Activated T-cell treated with anti-CD3 and anti-CD28 coated beads, Interleukin-2, amount 50 U/mL, for 4 hours (primary cell): ENCODE results near the gene HBB. TPM values are rescaled to one million over a fixed set of nuclear protein-coding genes. Genes with fewer than 3 reads are reported as not detected.
"Not testable (repeated sequence)": the region's sequence is repeated elsewhere in the genome, so short reads cannot be mapped to it uniquely, and the experiment has no call there.

ENCODE experiments used
- ATAC-seq, 2 donors: fragments of 200-7000 bp; cut with Tn5 transposase; one replicate each; pipeline ENCODE4 v1.10.0; 2021
- DNase-seq: peaks from one replicate; pipeline ENCODE4 v3.0.0-alpha.2; 2020
- H3K27me3 Mint-ChIP-seq: one replicate; pipeline ENCODE4 v1.8.0; 2021; ENCODE audit warnings: low read depth, mixed read lengths
- H3K36me3 Mint-ChIP-seq: one replicate; pipeline ENCODE4 v1.8.0; 2022; ENCODE audit warnings: mixed read lengths; ENCODE audit not compliant: insufficient read depth
- H3K4me1 Mint-ChIP-seq: one replicate; pipeline ENCODE4 v1.8.0; 2021; ENCODE audit warnings: low read depth, mixed read lengths
- H3K4me3 Mint-ChIP-seq: one replicate; pipeline ENCODE4 v1.8.0; 2021; ENCODE audit warnings: mild to moderate bottlenecking, moderate library complexity, mixed read lengths
- H3K9me3 Mint-ChIP-seq: one replicate; pipeline ENCODE4 v1.8.0; 2021; ENCODE audit warnings: mixed read lengths
- total RNA-seq, 3 donors: library from RNA; stranded (reverse); gene quantifications; one replicate each; pipeline ENCODE4 v1.2.1, GENCODE V29; 2021

Gene HBB
- total RNA-seq, 3 donors from 2014 or later: not detected

DNA sequence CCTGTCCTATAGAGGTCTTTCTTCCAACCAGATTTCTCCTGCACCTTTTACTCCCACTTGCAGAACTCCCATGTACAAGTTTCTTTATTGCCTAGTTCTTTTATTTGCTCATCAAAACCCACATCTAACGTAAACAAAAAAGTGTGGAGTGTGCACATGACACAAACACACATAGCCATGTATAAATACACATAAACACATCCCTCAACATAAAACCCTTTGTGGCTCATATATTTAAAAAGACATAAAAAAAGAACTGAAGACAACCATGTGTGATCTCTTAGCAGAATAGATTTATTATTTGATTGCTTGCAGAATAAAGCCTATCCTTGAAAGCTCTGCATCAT is 26.0 kb upstream of the HBB start:
- Mint-ChIP-seq H3K27me3 (peaks cover 2% of the 10 kb centered on the region), H3K36me3 (no peaks in the 10 kb centered on the region), H3K9me3 (no peaks in the 10 kb centered on the region), H3K4me3 (no peak overlapping the region), H3K4me1 (no peaks in the 10 kb centered on the region)
- ATAC-seq (no peak), DNase-seq (no peak)

DNA sequence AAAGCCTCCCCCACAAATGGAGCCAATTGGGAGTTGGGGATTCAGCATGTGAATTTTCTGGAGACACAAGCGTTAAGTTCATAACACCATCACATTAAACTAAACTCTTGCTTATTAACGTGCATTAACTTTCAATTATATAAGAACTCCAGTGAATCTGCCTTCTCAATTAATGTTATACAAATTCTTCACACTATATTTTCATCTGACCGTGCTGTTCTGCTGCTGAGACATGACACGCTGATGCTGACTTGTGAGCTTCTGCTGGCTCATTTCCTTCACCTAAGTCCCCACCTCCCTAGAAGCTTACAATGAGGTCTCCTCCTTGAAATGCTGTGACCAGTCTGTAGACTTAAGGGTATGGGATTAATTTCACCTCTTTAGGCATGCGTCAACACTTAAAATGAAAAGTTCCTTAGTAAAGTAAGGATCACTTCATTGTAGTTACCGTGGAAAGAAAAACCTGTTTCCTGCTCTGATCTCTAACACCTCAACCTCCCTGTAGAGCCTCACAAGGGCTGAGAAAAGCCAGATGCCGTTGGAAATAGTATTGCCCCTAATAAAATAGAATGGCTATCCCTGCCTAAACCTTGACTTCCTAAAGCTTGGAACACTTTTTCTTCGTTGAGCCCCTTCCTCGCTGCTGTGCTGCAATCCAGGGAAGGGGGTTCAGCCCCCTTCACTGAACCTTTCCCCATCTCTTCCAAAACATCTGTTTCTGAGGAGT is 25.5 kb upstream of the HBB start:
- H3K4me3 Mint-ChIP-seq: no peak overlapping the region
- DNase-seq (no peak), ATAC-seq (no peak)
- H3K27me3 Mint-ChIP-seq: peaks cover 2% of the 10 kb centered on the region
- no peaks in the 10 kb centered on the region for H3K9me3 Mint-ChIP-seq
- H3K36me3 Mint-ChIP-seq: no peaks in the 10 kb centered on the region
- no peaks in the 10 kb centered on the region for H3K4me1 Mint-ChIP-seq

DNA sequence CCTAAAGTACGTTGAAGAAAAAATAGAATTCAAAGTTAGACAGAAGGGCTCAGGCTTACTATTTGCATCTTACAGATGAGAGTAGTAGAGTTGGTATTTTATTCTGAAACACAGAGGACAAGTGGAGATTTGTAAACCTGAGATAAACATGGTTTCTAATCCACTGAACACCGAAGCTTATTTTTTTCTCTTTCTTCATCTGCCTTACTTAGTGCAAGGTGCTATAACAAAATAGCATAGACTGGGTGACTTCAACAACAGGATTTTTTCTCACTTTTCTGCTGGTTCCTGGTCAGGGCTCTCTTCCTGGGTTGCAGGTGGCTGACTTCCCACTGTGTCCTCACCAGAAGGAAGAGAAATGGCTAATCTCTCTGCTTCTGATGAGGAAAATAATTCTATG is 24.9 kb upstream of the HBB start:
- no peak overlapping the region for H3K4me3 Mint-ChIP-seq

DNA sequence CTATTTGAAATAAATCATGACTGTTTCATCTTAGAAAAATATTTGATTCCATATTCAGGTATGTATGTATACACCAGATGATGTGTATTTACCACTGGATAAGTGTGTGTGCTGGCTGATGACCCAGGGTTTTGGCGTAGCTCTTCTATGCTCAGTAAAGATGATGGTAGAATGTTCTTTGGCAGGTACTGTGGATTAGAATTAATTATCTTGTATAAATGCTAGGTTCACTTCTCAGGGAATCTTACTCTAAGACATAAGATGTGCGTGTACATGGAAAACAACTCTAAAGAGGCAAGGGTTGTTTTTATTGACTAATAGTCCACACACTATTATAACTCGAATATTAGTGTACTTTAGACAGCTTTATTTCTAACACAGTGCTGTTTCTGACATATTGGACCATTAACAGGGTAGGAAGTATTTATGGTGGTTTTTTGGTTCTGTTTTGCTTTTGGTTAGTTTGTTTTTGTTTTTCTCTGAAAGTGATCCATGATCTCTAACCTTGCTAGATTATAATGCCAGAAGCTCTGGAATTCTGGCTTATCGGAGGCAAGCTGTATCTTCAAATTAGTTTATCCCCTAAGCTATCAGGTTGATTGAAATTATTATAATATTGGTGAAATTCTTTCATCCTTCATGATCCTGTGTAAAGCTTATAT is 23.8 kb upstream of the HBB start:
- no peaks in the 10 kb centered on the region for H3K9me3 Mint-ChIP-seq
- DNase-seq: no peak
- no peak for ATAC-seq
- no peaks in the 10 kb centered on the region for H3K4me1 Mint-ChIP-seq
- no peaks in the 10 kb centered on the region for H3K36me3 Mint-ChIP-seq
- H3K27me3 Mint-ChIP-seq: no peaks in the 10 kb centered on the region
- no peak overlapping the region for H3K4me3 Mint-ChIP-seq

More for the DNA sequence above, 24.9 kb upstream of the HBB start:
- Mint-ChIP-seq H3K4me1 (no peaks in the 10 kb centered on the region), H3K36me3 (no peaks in the 10 kb centered on the region), H3K27me3 (peaks cover 2% of the 10 kb centered on the region), H3K9me3 (no peaks in the 10 kb centered on the region)
- DNase-seq (no peak), ATAC-seq (no peak)

DNA sequence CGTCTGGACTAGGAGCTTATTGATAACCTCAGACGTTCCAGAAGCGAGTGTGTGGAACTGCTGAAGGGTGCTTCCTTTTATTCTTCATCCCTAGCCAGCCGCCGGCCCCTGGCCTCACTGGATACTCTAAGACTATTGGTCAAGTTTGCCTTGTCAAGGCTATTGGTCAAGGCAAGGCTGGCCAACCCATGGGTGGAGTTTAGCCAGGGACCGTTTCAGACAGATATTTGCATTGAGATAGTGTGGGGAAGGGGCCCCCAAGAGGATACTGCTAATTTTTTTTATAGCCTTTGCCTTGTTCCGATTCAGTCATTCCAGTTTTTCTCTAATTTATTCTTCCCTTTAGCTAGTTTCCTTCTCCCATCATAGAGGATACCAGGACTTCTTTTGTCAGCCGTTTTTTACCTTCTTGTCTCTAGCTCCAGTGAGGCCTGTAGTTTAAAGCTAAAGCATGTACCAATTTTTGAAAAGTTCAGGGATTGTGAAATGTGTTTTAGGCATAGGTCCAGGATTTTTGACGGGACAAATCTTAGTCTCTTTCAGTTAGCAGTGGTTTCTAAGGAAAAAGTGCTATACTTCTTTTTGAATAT is 23.0 kb upstream of the HBB start, which contains the start of gene HBG1:
HBG1 (minus strand) TSS at position 51 of the 590 bp plus-strand sequence. CDS start 53 bp downstream, outside the sequence.
- H3K4me1 Mint-ChIP-seq, H3K4me3 Mint-ChIP-seq, DNase-seq, ATAC-seq, H3K27me3 Mint-ChIP-seq, H3K9me3 Mint-ChIP-seq, H3K36me3 Mint-ChIP-seq: not testable (repeated sequence)

DNA sequence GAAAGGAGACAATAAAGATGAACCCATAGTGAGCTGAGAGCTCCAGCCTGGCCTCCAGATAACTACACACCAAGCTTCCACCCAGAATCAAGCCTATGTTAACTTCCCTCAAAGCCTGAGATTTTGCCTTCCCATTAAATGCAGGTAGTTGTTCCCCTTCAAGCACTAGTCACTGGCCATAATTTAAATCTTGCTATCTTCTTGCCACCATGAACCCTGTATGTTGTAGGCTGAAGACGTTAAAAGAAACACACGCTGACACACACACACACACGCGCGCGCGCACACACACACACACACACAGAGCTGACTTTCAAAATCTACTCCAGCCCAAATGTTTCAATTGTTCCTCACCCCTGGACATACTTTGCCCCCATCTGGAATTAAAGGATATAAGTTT is 21.6 kb upstream of the HBB start:
- not testable (repeated sequence) for H3K9me3 Mint-ChIP-seq, ATAC-seq, DNase-seq, H3K27me3 Mint-ChIP-seq, H3K4me3 Mint-ChIP-seq, H3K4me1 Mint-ChIP-seq, H3K36me3 Mint-ChIP-seq

DNA sequence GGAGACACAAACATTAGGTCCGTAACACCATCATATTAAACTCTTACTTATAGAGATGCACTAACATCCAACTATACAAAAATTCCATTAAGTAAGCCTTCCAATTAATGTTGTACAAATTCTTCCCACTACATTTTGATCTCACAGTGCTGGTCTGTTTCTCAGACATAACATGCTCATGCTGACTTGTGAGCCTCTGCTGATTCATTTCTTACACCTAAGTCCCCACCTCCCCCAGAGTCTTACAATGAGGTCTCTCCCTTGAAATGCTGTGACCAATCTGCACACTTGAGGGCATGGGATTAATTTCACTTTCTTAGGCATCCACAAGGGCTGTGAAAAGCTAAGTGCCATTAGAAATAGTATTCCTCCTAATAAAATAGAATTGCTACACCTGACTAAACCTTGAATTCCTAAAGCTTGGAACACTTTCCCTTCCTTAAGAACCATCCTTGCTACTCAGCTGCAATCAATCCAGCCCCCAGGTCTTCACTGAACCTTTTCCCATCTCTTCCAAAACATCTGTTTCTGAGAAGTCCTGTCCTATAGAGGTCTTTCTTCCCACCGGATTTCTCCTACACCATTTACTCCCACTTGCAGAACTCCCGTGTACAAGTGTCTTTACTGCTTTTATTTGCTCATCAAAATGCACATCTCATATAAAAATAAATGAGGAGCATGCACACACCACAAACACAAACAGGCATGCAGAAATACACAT is 20.8 kb upstream of the HBB start:
- Mint-ChIP-seq H3K9me3 (no peaks in the 10 kb centered on the region), H3K36me3 (no peaks in the 10 kb centered on the region), H3K4me3 (no peak overlapping the region), H3K4me1 (no peaks in the 10 kb centered on the region), H3K27me3 (no peaks in the 10 kb centered on the region)
- no peak for ATAC-seq
- DNase-seq: no peak

DNA sequence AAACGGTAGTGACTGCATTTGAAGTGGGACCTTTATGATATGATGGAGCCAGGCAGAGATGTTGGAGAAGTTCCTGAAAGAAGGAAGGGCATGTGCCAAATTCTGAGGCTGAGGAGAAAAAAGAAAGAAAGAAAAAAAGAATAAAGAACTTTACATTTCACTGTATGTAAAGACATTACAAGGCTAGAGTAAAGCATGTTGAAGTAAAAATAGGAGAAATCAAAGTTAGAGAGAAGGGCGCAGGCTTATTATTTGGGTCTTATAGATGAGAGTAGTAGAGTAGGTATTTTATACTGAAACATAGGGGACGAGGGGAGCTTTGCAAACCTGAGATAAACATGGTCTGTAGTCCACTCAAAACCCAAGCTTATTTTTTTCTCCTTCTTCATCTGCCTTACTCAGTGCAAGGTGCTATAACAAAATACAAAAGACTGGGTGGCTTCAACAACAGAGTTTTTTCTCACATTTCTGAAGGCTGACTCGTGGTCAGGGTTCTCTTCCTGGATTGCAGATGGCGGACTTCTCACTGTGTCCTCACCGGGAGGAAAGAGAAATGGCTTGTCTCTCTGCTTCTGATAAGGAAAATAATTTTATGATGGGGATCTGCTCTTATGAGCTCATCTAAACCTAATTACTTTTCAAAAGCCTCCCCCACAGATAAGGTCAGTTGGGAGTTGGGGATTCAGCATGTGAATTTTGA is 20.1 kb upstream of the HBB start:
- Mint-ChIP-seq H3K4me3 (no peak overlapping the region), H3K36me3 (no peaks in the 10 kb centered on the region), H3K9me3 (no peaks in the 10 kb centered on the region), H3K4me1 (no peaks in the 10 kb centered on the region), H3K27me3 (no peaks in the 10 kb centered on the region)
- no peak for DNase-seq
- no peak for ATAC-seq

DNA sequence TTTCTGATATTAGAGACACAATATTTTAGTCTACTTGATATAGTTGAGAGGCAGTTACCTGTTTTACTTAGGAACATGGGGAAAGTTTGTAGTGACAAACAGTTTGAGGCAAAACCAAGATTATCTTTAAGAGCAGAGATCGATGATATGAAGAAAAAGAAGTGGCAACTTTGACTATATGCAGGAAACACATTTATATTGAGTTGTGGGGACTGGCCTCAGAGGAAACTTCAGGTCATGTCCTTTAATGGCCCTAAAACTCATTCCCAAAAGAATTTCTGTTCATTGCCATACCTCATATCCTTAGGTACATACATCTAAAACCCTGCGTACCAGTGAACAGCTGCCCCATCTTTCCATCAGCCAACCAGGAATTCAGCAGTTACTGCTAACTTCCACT is 18.3 kb upstream of the HBB start:
- ATAC-seq: no peak
- H3K4me1 Mint-ChIP-seq: no peaks in the 10 kb centered on the region
- no peaks in the 10 kb centered on the region for H3K27me3 Mint-ChIP-seq
- no peaks in the 10 kb centered on the region for H3K9me3 Mint-ChIP-seq
- no peaks in the 10 kb centered on the region for H3K36me3 Mint-ChIP-seq
- no peak for DNase-seq
- H3K4me3 Mint-ChIP-seq: no peak overlapping the region

DNA sequence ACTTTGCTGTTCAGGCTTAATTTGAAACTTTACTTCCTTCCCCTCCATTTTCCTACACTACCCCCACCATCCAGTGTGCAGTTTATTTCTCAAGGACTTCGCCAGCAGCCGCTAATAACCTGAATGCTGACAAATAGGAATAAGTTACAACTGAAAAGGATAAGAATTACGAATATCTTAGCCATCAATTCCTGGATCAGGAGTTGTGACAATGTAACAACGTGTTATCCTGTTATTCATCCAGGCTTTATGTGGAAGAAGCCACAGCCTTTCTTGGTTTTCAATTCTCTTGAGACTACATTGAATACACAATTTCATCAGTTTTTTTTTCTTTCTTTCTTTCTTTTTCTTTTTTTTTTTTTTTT is 16.9 kb upstream of the HBB start:
- H3K4me1 Mint-ChIP-seq: no peaks in the 10 kb centered on the region
- no peak for ATAC-seq
- H3K4me3 Mint-ChIP-seq: no peak overlapping the region
- no peaks in the 10 kb centered on the region for H3K36me3 Mint-ChIP-seq
- no peaks in the 10 kb centered on the region for H3K27me3 Mint-ChIP-seq
- no peaks in the 10 kb centered on the region for H3K9me3 Mint-ChIP-seq
- no peak for DNase-seq

DNA sequence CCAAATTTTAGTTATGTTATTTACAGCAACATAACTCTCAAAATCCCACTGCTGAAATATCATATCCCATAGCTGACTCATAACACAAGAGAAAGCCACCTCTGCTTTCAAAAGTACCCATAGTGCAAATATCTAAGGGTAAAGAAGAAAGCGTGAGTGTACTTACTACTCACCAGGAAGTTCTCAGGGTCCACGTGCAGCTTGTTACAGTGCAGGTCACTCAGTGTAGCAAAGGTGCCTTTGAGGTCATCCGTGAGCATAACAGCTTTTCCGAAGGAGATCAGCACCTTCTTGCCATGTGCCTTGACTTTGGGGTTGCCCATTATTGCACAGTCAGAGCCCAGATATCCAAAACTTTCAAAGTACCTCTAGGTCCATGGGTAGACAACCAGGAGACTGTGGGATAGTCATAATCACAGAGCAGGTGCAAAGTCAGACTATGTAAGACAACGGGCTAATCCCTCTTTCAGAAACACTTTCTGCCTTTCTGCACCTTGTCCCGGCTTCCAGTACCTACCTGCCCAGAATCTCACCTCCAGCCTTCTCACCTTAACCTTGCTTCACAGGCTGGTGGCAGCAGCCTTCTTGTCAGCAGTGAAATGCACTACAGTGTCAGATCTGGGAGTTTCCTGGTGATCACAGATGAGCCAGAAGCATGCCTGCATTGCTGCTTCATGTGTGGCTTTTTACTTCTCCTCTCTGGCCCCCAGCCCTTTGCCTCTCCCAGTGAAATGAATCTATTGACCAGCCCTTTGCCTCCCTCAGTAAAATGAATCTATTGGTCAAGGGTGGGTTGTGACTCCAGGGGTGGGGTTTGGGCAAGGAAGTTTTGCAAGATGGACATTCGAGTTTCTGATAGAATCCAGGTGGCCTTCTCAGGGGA is 16.3 kb upstream of the HBB start:
- Mint-ChIP-seq H3K27me3 (no peaks in the 10 kb centered on the region), H3K4me3 (no peak overlapping the region), H3K36me3 (no peaks in the 10 kb centered on the region), H3K4me1 (no peaks in the 10 kb centered on the region), H3K9me3 (no peaks in the 10 kb centered on the region)
- DNase-seq (no peak), ATAC-seq (no peak)

DNA sequence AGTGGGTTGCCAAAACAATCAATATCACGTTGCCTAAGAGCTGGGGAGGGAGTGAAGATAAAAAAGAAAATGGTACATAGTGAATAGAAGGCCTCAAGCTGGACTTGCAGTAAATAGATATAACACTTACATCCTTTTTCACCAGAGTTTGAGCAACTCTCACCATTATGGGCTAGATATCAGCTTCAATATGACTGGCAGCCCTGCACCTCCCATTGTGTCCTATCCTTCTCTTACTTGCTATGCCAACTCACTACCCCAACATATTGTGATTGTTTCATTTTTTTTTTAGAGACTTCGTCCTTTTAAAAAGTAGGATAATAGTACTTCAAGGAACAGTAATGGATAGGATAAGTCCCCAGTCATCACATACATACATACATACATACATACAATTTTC is 15.3 kb upstream of the HBB start:
- H3K27me3 Mint-ChIP-seq: peaks cover 2% of the 10 kb centered on the region

DNA sequence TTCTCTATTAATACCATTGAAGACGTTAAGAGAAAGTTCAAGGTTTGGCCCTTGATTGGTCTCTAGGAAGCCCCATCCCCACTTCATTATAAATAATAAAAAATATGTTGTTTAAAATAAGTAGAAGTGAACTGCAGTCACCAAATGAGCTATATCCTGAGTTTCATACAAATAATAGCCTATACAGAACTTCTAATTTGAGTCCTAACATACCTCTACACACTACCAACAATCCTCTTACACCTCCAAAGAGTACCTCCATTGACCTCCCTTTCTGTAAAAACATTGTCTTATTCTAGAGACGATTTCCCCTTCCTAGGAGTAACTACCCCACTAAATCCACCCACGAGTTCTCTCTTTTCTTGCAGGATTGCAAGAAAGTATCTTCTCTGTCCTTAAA is 14.6 kb upstream of the HBB start:
- no peak overlapping the region for H3K4me3 Mint-ChIP-seq
- no peak for DNase-seq
- H3K27me3 Mint-ChIP-seq: peaks cover 2% of the 10 kb centered on the region
- no peaks in the 10 kb centered on the region for H3K4me1 Mint-ChIP-seq
- no peak for ATAC-seq
- H3K36me3 Mint-ChIP-seq: no peaks in the 10 kb centered on the region
- H3K9me3 Mint-ChIP-seq: no peaks in the 10 kb centered on the region

More for the DNA sequence above, 15.3 kb upstream of the HBB start:
- H3K9me3 Mint-ChIP-seq: no peaks in the 10 kb centered on the region
- no peaks in the 10 kb centered on the region for H3K4me1 Mint-ChIP-seq
- no peak overlapping the region for H3K4me3 Mint-ChIP-seq
- no peaks in the 10 kb centered on the region for H3K36me3 Mint-ChIP-seq
- ATAC-seq (no peak), DNase-seq (no peak)
